SK-N-SH treated with all-trans-retinoic acid at 6 μM for 48 hours (cell line): ENCODE data around the gene SCUBE2.

Experiments used
- ARNTL ChIP-seq: fragments of 450-650 bp; formaldehyde crosslinking; IDR thresholded peaks from 2 replicates; pipeline ENCODE4 v1.5.0; 2020; ENCODE audit warnings: low read depth, mild to moderate bottlenecking, moderate library complexity, borderline replicate concordance
- CSDC2 ChIP-seq: fragments of 250-450 bp; sonication (Bioruptor Pico); IDR thresholded peaks from 2 replicates; pipeline ENCODE4 v1.5.0; 2020; ENCODE audit warnings: mild to moderate bottlenecking, moderate library complexity
- ESRRG ChIP-seq: fragments of 250-450 bp; sonication (Bioruptor Pico); IDR thresholded peaks from 2 replicates; pipeline ENCODE4 v1.6.1; 2021; ENCODE audit warnings: mild to moderate bottlenecking
- ISL1 ChIP-seq: fragments of 250-450 bp; sonication (Bioruptor Pico); IDR thresholded peaks from 2 replicates; pipeline ENCODE4 v2.1.2; 2022; ENCODE audit warnings: mild to moderate bottlenecking, moderate library complexity
- SNAI2 ChIP-seq: fragments of 250-450 bp; sonication (Bioruptor Pico); IDR thresholded peaks from 2 replicates; pipeline ENCODE4 v1.5.0; 2020; ENCODE audit warnings: mild to moderate bottlenecking, moderate library complexity
- TOX ChIP-seq: fragments of 250-450 bp; sonication (Bioruptor Pico); IDR thresholded peaks from 2 replicates; pipeline ENCODE4 v1.8.0; 2021; ENCODE audit warnings: mild to moderate bottlenecking, moderate library complexity, borderline replicate concordance
- ZFP3 ChIP-seq: fragments of 250-450 bp; sonication (Bioruptor Pico); IDR thresholded peaks from 2 replicates; pipeline ENCODE4 v1.5.0; 2020; ENCODE audit warnings: mild to moderate bottlenecking, moderate library complexity
- ZFP30 ChIP-seq: fragments of 450-650 bp; formaldehyde crosslinking; IDR thresholded peaks from 2 replicates; pipeline ENCODE4 v1.5.0; 2022; ENCODE audit warnings: mild to moderate bottlenecking, moderate library complexity
- ZNF565 ChIP-seq: fragments of 450-650 bp; formaldehyde crosslinking; conservative IDR thresholded peaks from 2 replicates; pipeline ENCODE4 v1.5.0; 2020; ENCODE audit warnings: low read depth, mild to moderate bottlenecking, moderate library complexity
- ZNF8 ChIP-seq: fragments of 450-650 bp; formaldehyde crosslinking; IDR thresholded peaks from 2 replicates; pipeline ENCODE4 v1.5.0; 2020; ENCODE audit warnings: mild to moderate bottlenecking, moderate library complexity
- TF ChIP-seq, protein P1 (sequence below): fragments of 250-450 bp; sonication (Bioruptor Pico); IDR thresholded peaks from 2 replicates; pipeline ENCODE4 v1.8.0; 2020; ENCODE audit warnings: mild to moderate bottlenecking, moderate library complexity, borderline replicate concordance
- TF ChIP-seq, protein P2 (sequence below): fragments of 250-450 bp; sonication (Bioruptor Pico); IDR thresholded peaks from 2 replicates; pipeline ENCODE4 v1.5.1; 2020; ENCODE audit warnings: low read depth, mild to moderate bottlenecking, moderate library complexity
- TF ChIP-seq, protein P3 (sequence below): fragments of 250-450 bp; sonication (Bioruptor Pico); IDR thresholded peaks from 2 replicates; pipeline ENCODE4 v1.5.0; 2020; ENCODE audit warnings: mild to moderate bottlenecking, moderate library complexity
- TF ChIP-seq, protein P4 (sequence below): fragments of 250-450 bp; sonication (Bioruptor Pico); IDR thresholded peaks from 2 replicates; pipeline ENCODE4 v1.8.0; 2021; ENCODE audit warnings: low read depth, mild to moderate bottlenecking, moderate library complexity, borderline replicate concordance

DNA sequence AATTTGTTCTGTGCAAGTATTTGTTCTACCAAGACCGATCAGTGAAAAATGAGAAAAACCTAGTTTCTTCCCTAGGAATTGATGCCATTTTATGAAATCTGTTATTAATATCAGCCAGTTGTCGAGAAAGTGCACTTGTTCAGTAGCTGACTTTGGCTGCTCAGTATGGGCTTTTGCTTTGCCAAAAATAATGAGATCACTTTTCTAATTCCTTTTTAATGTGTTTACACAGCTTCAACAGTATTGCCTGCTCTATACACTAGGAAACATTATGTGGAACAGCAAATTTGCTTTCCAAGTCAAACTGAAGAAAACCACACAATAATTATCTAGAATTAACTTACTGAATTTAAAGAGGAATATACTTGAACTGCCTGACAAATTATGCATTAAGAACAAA, 34.4 kb downstream of the SCUBE2 start:
- TF ChIP-seq TOX (CRISPR knock-in tag): no peak
- TF ChIP-seq, protein P1, sequence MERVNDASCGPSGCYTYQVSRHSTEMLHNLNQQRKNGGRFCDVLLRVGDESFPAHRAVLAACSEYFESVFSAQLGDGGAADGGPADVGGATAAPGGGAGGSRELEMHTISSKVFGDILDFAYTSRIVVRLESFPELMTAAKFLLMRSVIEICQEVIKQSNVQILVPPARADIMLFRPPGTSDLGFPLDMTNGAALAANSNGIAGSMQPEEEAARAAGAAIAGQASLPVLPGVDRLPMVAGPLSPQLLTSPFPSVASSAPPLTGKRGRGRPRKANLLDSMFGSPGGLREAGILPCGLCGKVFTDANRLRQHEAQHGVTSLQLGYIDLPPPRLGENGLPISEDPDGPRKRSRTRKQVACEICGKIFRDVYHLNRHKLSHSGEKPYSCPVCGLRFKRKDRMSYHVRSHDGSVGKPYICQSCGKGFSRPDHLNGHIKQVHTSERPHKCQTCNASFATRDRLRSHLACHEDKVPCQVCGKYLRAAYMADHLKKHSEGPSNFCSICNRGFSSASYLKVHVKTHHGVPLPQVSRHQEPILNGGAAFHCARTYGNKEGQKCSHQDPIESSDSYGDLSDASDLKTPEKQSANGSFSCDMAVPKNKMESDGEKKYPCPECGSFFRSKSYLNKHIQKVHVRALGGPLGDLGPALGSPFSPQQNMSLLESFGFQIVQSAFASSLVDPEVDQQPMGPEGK (CRISPR knock-in tag): no peak
- no peak for TF ChIP-seq ZFP3
- TF ChIP-seq, protein P2, sequence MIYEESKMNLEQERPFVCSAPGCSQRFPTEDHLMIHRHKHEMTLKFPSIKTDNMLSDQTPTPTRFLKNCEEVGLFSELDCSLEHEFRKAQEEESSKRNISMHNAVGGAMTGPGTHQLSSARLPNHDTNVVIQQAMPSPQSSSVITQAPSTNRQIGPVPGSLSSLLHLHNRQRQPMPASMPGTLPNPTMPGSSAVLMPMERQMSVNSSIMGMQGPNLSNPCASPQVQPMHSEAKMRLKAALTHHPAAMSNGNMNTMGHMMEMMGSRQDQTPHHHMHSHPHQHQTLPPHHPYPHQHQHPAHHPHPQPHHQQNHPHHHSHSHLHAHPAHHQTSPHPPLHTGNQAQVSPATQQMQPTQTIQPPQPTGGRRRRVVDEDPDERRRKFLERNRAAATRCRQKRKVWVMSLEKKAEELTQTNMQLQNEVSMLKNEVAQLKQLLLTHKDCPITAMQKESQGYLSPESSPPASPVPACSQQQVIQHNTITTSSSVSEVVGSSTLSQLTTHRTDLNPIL (CRISPR knock-in tag): no peak
- no peak for TF ChIP-seq ARNTL (CRISPR knock-in tag)
- peak; percentile 57 for TF ChIP-seq ISL1
- TF ChIP-seq ZFP30 (CRISPR knock-in tag): no peak
- TF ChIP-seq CSDC2 (CRISPR knock-in tag): no peak
- TF ChIP-seq SNAI2 (CRISPR knock-in tag): peak; percentile 86; the same call in 1 of the 2 replicates
- no peak for TF ChIP-seq ZNF8 (CRISPR knock-in tag)
- TF ChIP-seq ESRRG (CRISPR knock-in tag): no peak
- TF ChIP-seq ZNF565: no peak
- TF ChIP-seq, protein P3, sequence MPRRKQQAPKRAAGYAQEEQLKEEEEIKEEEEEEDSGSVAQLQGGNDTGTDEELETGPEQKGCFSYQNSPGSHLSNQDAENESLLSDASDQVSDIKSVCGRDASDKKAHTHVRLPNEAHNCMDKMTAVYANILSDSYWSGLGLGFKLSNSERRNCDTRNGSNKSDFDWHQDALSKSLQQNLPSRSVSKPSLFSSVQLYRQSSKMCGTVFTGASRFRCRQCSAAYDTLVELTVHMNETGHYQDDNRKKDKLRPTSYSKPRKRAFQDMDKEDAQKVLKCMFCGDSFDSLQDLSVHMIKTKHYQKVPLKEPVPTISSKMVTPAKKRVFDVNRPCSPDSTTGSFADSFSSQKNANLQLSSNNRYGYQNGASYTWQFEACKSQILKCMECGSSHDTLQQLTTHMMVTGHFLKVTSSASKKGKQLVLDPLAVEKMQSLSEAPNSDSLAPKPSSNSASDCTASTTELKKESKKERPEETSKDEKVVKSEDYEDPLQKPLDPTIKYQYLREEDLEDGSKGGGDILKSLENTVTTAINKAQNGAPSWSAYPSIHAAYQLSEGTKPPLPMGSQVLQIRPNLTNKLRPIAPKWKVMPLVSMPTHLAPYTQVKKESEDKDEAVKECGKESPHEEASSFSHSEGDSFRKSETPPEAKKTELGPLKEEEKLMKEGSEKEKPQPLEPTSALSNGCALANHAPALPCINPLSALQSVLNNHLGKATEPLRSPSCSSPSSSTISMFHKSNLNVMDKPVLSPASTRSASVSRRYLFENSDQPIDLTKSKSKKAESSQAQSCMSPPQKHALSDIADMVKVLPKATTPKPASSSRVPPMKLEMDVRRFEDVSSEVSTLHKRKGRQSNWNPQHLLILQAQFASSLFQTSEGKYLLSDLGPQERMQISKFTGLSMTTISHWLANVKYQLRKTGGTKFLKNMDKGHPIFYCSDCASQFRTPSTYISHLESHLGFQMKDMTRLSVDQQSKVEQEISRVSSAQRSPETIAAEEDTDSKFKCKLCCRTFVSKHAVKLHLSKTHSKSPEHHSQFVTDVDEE: no peak
- TF ChIP-seq, protein P4, sequence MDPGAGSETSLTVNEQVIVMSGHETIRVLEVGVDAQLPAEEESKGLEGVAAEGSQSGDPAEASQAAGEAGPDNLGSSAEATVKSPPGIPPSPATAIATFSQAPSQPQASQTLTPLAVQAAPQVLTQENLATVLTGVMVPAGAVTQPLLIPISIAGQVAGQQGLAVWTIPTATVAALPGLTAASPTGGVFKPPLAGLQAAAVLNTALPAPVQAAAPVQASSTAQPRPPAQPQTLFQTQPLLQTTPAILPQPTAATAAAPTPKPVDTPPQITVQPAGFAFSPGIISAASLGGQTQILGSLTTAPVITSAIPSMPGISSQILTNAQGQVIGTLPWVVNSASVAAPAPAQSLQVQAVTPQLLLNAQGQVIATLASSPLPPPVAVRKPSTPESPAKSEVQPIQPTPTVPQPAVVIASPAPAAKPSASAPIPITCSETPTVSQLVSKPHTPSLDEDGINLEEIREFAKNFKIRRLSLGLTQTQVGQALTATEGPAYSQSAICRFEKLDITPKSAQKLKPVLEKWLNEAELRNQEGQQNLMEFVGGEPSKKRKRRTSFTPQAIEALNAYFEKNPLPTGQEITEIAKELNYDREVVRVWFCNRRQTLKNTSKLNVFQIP (CRISPR knock-in tag): no peak
